SU-DHL-6 (cell line): ENCODE data around the gene PTPN14.

ENCODE experiments used
- CTCF ChIP-seq: fragments of 200-600 bp; sonication (generic); IDR thresholded peaks from one replicate; pipeline ENCODE4 v1.5.1; 2017; ENCODE audit warnings: antibody characterized with exemption, mild to moderate bottlenecking, low read length, moderate library complexity; ENCODE audit not compliant: insufficient read depth, poor library complexity, severe bottlenecking
- EZH2phosphoT487 ChIP-seq: fragments of 200-600 bp; sonication (generic), shearing (Covaris generic); conservative IDR thresholded peaks from 2 replicates; pipeline ENCODE4 v1.6.1; 2018; ENCODE audit warnings: mild to moderate bottlenecking, antibody characterized with exemption, low read length, moderate library complexity, mixed read lengths

- TF ChIP-seq CTCF (no peak), EZH2phosphoT487 (no peak)
Measured at GRCh38 chr1:214444182-214444939, 107.0 kb downstream of the PTPN14 start.
